ENCODE results near the gene DTL.

DTL gene

GRCh38 chr1:212153635-212154034 lies 118.1 kb downstream of the DTL start:
- TF ChIP-seq SUZ12 (IDR thresholded peaks at IDR 0.05; ENCODE audit: extremely low read depth, insufficient read depth, insufficient read length) (no peak), ZNF274 (IDR thresholded peaks at IDR 0.05; ENCODE audit: low read depth, low read length) (no peak), YY1 (IDR thresholded peaks at IDR 0.05; ENCODE audit: insufficient read depth, insufficient read length) (no peak)
- H3K4me3 ChIP-seq (ENCODE audit: insufficient read length, low read depth): no peak overlapping the region
- no peaks in the 10 kb centered on the region for H3K9me3 ChIP-seq (ENCODE audit: insufficient read depth, low read length)
- H3K36me3 ChIP-seq (ENCODE audit: insufficient read depth, insufficient read length, low read length): no peaks in the 10 kb centered on the region
- no peaks in the 10 kb centered on the region for H3K27me3 ChIP-seq (ENCODE audit: insufficient read depth, insufficient read length)
- no peaks in the 10 kb centered on the region for H3K4me1 ChIP-seq (ENCODE audit: insufficient read depth, insufficient read length)
- no peak for DNase-seq (ENCODE audit: low read depth, low spot score)
- H3K9ac ChIP-seq (ENCODE audit: insufficient read length, low read depth): no peak overlapping the region

Data from NT2/D1 (cell line).